ENCODE data around the gene ZNF414.

The ZNF414 gene

DNA sequence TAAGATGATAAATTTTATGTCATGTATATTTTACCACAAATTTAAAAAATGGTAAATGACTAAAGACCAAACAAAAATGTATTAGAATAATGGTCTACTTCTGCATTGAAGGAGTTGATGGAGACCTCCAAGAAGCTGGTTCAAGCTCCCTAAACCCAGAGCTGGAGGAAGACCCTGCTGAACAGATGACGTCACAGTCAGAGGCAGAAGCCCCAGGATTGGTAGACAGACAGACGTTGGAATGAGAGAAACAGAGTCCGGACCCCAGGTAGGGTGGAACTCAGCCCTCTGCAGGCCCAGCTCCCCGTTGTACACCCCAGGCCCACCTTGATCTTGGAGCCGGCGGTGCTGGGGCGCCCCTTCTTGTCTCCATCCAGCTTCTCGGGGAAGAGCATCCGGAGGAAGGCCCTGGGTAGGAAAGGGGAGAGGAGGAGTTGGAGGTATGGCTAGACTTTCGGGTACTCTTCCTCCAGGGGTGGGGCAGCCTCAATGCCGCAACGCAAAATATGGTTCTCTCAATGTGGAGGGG lies 25.7 kb upstream of the ZNF414 start:
- Histone ChIP-seq H3K4me1 (ENCODE audit: control insufficient read depth in 5 of 5, insufficient read depth in 5 of 5, low read length in 5 of 5) (no peaks in the 10 kb centered on the region), H3K27me3 (ENCODE audit: control insufficient read depth in 5 of 5, insufficient read depth in 4 of 5, low read length in 5 of 5) (no peaks in the 10 kb centered on the region), H3K9ac (ENCODE audit: low read length in 5 of 5) (no peak overlapping the region), H3K27ac (ENCODE audit: low read depth, low read length) (no peak overlapping the region), H3K4me3 (ENCODE audit: low read depth in 1 of 5, low read length in 5 of 5) (no peak overlapping the region), H3K36me3 (ENCODE audit: control insufficient read depth in 5 of 5, insufficient read depth in 5 of 5, low read length in 5 of 5) (peaks cover 0 to 30% (median 0%) of the 10 kb centered on the region in 5 donors), H3K9me3 (ENCODE audit: control insufficient read depth in 5 of 5, low read length in 5 of 5) (no peaks in the 10 kb centered on the region)

GRCh38 chr19:8537099-8537498 lies 23.1 kb upstream of the ZNF414 start:
- Histone ChIP-seq H3K9ac (ENCODE audit: low read length in 5 of 5) (no peak overlapping the region), H3K36me3 (ENCODE audit: control insufficient read depth in 5 of 5, insufficient read depth in 5 of 5, low read length in 5 of 5) (peaks cover 0 to 26% (median 0%) of the 10 kb centered on the region in 5 donors), H3K4me1 (ENCODE audit: control insufficient read depth in 5 of 5, insufficient read depth in 5 of 5, low read length in 5 of 5) (no peaks in the 10 kb centered on the region), H3K27me3 (ENCODE audit: control insufficient read depth in 5 of 5, insufficient read depth in 4 of 5, low read length in 5 of 5) (no peaks in the 10 kb centered on the region), H3K9me3 (ENCODE audit: control insufficient read depth in 5 of 5, low read length in 5 of 5) (no peaks in the 10 kb centered on the region), H3K27ac (ENCODE audit: low read depth, low read length) (no peak overlapping the region), H3K4me3 (ENCODE audit: low read depth in 1 of 5, low read length in 5 of 5) (no peak overlapping the region)

- Histone ChIP-seq H3K4me3 (ENCODE audit: low read depth in 1 of 5, low read length in 5 of 5) (no peak overlapping the region), H3K4me1 (ENCODE audit: control insufficient read depth in 5 of 5, insufficient read depth in 5 of 5, low read length in 5 of 5) (no peaks in the 10 kb centered on the region), H3K36me3 (ENCODE audit: control insufficient read depth in 5 of 5, insufficient read depth in 5 of 5, low read length in 5 of 5) (peaks cover 0 to 22% (median 0%) of the 10 kb centered on the region in 5 donors), H3K27ac (ENCODE audit: low read depth, low read length) (no peak overlapping the region), H3K9me3 (ENCODE audit: control insufficient read depth in 5 of 5, low read length in 5 of 5) (no peaks in the 10 kb centered on the region), H3K27me3 (ENCODE audit: control insufficient read depth in 5 of 5, insufficient read depth in 4 of 5, low read length in 5 of 5) (no peaks in the 10 kb centered on the region), H3K9ac (ENCODE audit: low read length in 5 of 5) (no peak overlapping the region)
Measured at GRCh38 chr19:8536282-8536681, 22.3 kb upstream of the ZNF414 start.

- no peak overlapping the region for H3K9ac ChIP-seq (ENCODE audit: low read length in 5 of 5)
- H3K9me3 ChIP-seq (ENCODE audit: control insufficient read depth in 5 of 5, low read length in 5 of 5) = no peaks in the 10 kb centered on the region
- no peak overlapping the region for H3K27ac ChIP-seq (ENCODE audit: low read depth, low read length)
- peaks cover 0 to under 1% (median 0%) of the 10 kb centered on the region in 5 donors for H3K4me1 ChIP-seq (ENCODE audit: control insufficient read depth in 5 of 5, insufficient read depth in 5 of 5, low read length in 5 of 5)
- H3K36me3 ChIP-seq (ENCODE audit: control insufficient read depth in 5 of 5, insufficient read depth in 5 of 5, low read length in 5 of 5) = peaks cover 0 to 35% (median 8%) of the 10 kb centered on the region in 5 donors
- no peaks in the 10 kb centered on the region for H3K27me3 ChIP-seq (ENCODE audit: control insufficient read depth in 5 of 5, insufficient read depth in 4 of 5, low read length in 5 of 5)
- no peak overlapping the region for H3K4me3 ChIP-seq (ENCODE audit: low read depth in 1 of 5, low read length in 5 of 5)
Measured at GRCh38 chr19:8532225-8532624, 18.3 kb upstream of the ZNF414 start.

DNA sequence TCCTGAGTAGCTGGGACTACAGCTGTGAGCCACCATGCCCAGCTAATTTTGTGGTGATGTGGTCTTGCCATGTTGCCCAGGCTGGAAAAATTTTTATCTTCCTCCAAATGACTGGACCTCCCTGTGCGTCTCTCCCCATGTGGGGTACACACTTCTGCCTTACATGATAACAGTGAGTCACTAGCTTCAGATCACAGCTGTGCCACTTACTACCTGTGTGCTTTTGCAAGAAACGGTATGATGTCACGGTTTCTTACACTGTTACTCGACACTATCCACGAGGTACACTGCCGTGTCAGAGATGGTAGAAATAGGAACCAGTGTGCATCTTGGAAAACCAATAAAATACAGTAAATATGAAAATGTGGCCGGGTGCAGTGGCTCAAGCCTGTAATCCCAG lies 17.5 kb upstream of the ZNF414 start:
- Histone ChIP-seq H3K9ac (ENCODE audit: low read length in 5 of 5) (no peak overlapping the region), H3K4me1 (ENCODE audit: control insufficient read depth in 5 of 5, insufficient read depth in 5 of 5, low read length in 5 of 5) (peaks cover 0 to 7% (median 6%) of the 10 kb centered on the region in 5 donors), H3K4me3 (ENCODE audit: low read depth in 1 of 5, low read length in 5 of 5) (no peak overlapping the region), H3K27ac (ENCODE audit: low read depth, low read length) (no peak overlapping the region), H3K9me3 (ENCODE audit: control insufficient read depth in 5 of 5, low read length in 5 of 5) (no peaks in the 10 kb centered on the region), H3K36me3 (ENCODE audit: control insufficient read depth in 5 of 5, insufficient read depth in 5 of 5, low read length in 5 of 5) (peaks cover 0 to 36% (median 8%) of the 10 kb centered on the region in 5 donors), H3K27me3 (ENCODE audit: control insufficient read depth in 5 of 5, insufficient read depth in 4 of 5, low read length in 5 of 5) (no peaks in the 10 kb centered on the region)

DNA sequence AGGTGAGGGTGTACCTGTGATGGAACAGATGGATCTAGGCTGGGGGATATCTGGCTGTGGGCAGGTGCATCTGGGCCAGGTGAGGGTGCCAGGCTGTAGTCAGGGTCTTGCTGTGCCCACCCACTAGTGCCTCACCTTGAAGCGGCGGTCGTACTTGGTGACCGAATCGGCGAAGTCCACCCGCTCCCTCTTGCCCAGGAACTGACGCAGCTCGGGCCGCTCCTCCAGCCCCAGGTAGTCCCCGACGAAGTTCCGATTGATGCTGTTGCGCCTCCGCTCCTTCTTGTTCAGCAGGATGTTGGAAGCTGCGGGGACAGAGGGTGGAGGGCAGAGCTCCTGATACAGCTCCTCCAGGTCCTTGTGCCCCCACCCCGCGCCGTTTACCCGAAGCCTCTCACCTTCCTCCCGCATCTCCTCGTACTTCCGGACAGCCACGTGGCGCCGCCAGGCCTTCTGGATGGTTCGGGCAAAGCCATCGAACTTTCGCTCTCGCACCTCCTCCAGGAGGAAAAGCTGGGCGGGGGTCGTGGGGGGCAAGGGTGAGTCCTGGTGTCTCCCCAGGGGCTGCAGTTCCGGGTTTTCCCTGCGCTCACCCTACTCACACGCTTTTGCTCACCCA lies 16.2 kb upstream of the ZNF414 start:
- Histone ChIP-seq H3K4me3 (ENCODE audit: low read depth in 1 of 5, low read length in 5 of 5) (no peak overlapping the region), H3K9ac (ENCODE audit: low read length in 5 of 5) (no peak overlapping the region), H3K9me3 (ENCODE audit: control insufficient read depth in 5 of 5, low read length in 5 of 5) (no peaks in the 10 kb centered on the region), H3K36me3 (ENCODE audit: control insufficient read depth in 5 of 5, insufficient read depth in 5 of 5, low read length in 5 of 5) (peaks cover 0 to 31% (median 8%) of the 10 kb centered on the region in 5 donors), H3K27me3 (ENCODE audit: control insufficient read depth in 5 of 5, insufficient read depth in 4 of 5, low read length in 5 of 5) (no peaks in the 10 kb centered on the region), H3K27ac (ENCODE audit: low read depth, low read length) (no peak overlapping the region), H3K4me1 (ENCODE audit: control insufficient read depth in 5 of 5, insufficient read depth in 5 of 5, low read length in 5 of 5) (peaks cover 0 to 14% (median 8%) of the 10 kb centered on the region in 5 donors)

GRCh38 chr19:8529369-8530006 lies 15.5 kb upstream of the ZNF414 start:
- Histone ChIP-seq H3K9me3 (ENCODE audit: control insufficient read depth in 5 of 5, low read length in 5 of 5) (no peaks in the 10 kb centered on the region), H3K4me1 (ENCODE audit: control insufficient read depth in 5 of 5, insufficient read depth in 5 of 5, low read length in 5 of 5) (peaks cover 0 to 18% (median 9%) of the 10 kb centered on the region in 5 donors), H3K36me3 (ENCODE audit: control insufficient read depth in 5 of 5, insufficient read depth in 5 of 5, low read length in 5 of 5) (peaks cover 0 to 35% (median 10%) of the 10 kb centered on the region in 5 donors), H3K27ac (ENCODE audit: low read depth, low read length) (no peak overlapping the region), H3K9ac (ENCODE audit: low read length in 5 of 5) (no peak overlapping the region), H3K4me3 (ENCODE audit: low read depth in 1 of 5, low read length in 5 of 5) (no peak overlapping the region), H3K27me3 (ENCODE audit: control insufficient read depth in 5 of 5, insufficient read depth in 4 of 5, low read length in 5 of 5) (no peaks in the 10 kb centered on the region)

GRCh38 chr19:8528500-8528899 lies 14.5 kb upstream of the ZNF414 start:
- H3K9me3 ChIP-seq (ENCODE audit: control insufficient read depth in 5 of 5, low read length in 5 of 5) = no peaks in the 10 kb centered on the region
- H3K4me1 ChIP-seq (ENCODE audit: control insufficient read depth in 5 of 5, insufficient read depth in 5 of 5, low read length in 5 of 5) = peaks cover 0 to 18% (median 9%) of the 10 kb centered on the region in 5 donors
- H3K27me3 ChIP-seq (ENCODE audit: control insufficient read depth in 5 of 5, insufficient read depth in 4 of 5, low read length in 5 of 5) = no peaks in the 10 kb centered on the region
- H3K9ac ChIP-seq (ENCODE audit: low read length in 5 of 5) = no peak overlapping the region
- no peak overlapping the region for H3K4me3 ChIP-seq (ENCODE audit: low read depth in 1 of 5, low read length in 5 of 5)
- peaks cover 0 to 36% (median 10%) of the 10 kb centered on the region in 5 donors for H3K36me3 ChIP-seq (ENCODE audit: control insufficient read depth in 5 of 5, insufficient read depth in 5 of 5, low read length in 5 of 5)
- no peak overlapping the region for H3K27ac ChIP-seq (ENCODE audit: low read depth, low read length)

GRCh38 chr19:8526345-8527091 lies 12.6 kb upstream of the ZNF414 start:
- Histone ChIP-seq H3K27me3 (ENCODE audit: control insufficient read depth in 5 of 5, insufficient read depth in 4 of 5, low read length in 5 of 5) (no peaks in the 10 kb centered on the region), H3K4me1 (ENCODE audit: control insufficient read depth in 5 of 5, insufficient read depth in 5 of 5, low read length in 5 of 5) (peaks cover 0 to 18% (median 9%) of the 10 kb centered on the region in 5 donors), H3K9me3 (ENCODE audit: control insufficient read depth in 5 of 5, low read length in 5 of 5) (no peaks in the 10 kb centered on the region), H3K27ac (ENCODE audit: low read depth, low read length) (peak overlapping the region; percentile 70), H3K4me3 (ENCODE audit: low read depth in 1 of 5, low read length in 5 of 5) (peak overlapping the region; percentile 55 to 77 (median 76)), H3K9ac (ENCODE audit: low read length in 5 of 5) (peak overlapping the region in 4 of 5 donors; percentile 51 to 73 (median 69)), H3K36me3 (ENCODE audit: control insufficient read depth in 5 of 5, insufficient read depth in 5 of 5, low read length in 5 of 5) (peaks cover 0 to 37% (median 10%) of the 10 kb centered on the region in 5 donors)

DNA sequence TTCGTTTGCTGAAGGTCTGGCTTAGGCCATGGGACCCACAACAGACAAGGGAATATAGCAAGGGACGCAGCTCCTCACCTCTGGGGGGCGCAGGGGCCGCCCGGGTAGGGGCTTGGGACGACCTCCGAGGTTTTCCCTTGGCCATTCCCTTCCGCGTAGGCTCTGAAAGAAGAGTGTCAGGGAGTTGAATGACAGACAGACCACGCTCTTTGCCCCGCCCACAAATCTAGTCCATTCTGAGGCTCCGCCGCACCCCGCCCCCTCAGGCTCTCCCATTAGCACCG lies 11.4 kb upstream of the ZNF414 start:
- Histone ChIP-seq H3K27me3 (ENCODE audit: control insufficient read depth in 5 of 5, insufficient read depth in 4 of 5, low read length in 5 of 5) (no peaks in the 10 kb centered on the region), H3K9me3 (ENCODE audit: control insufficient read depth in 5 of 5, low read length in 5 of 5) (no peaks in the 10 kb centered on the region), H3K4me3 (ENCODE audit: low read depth in 1 of 5, low read length in 5 of 5) (peak overlapping the region; percentile 57 to 76 (median 66)), H3K4me1 (ENCODE audit: control insufficient read depth in 5 of 5, insufficient read depth in 5 of 5, low read length in 5 of 5) (peaks cover 0 to 18% (median 9%) of the 10 kb centered on the region in 5 donors), H3K36me3 (ENCODE audit: control insufficient read depth in 5 of 5, insufficient read depth in 5 of 5, low read length in 5 of 5) (peaks cover 0 to 44% (median 13%) of the 10 kb centered on the region in 5 donors), H3K27ac (ENCODE audit: low read depth, low read length) (peak overlapping the region; percentile 75), H3K9ac (ENCODE audit: low read length in 5 of 5) (peak overlapping the region; percentile 2 to 74 (median 48))

Data from subcutaneous abdominal adipose tissue (tissue), 5 donors.